Endothelial cell of umbilical vein (primary cell): ENCODE measurements around the gene FUBP3. TPM values are rescaled to one million over a fixed set of nuclear protein-coding genes. Genes with fewer than 3 reads are reported as not detected.

Experiments
- BruUV-seq: library from RNA; stranded (reverse); fragments of 400-500 nt; replicated peaks from 2 replicates; lab custom pipeline; 2021; lab: Mats Ljungman, UMichigan
- CTCF ChIA-PET: fragments of 300-600, 350-600 bp; sonication (Branson Sonifier 250); formaldehyde crosslinking; loops from one replicate; lab custom pipeline; 2021; ENCODE audit warnings: antibody characterized with exemption, inconsistent platforms; lab: Charles Lee
- POLR2A ChIA-PET: fragments of 300-600, 350-600 bp; sonication (Branson Sonifier 250); formaldehyde crosslinking; loops from one replicate; lab custom pipeline; 2021; ENCODE audit warnings: antibody characterized with exemption, inconsistent platforms; lab: Charles Lee
- DNase-seq: peaks from one replicate; pipeline ENCODE4 v3.0.0-alpha.2; 2011; ENCODE audit warnings: low read depth, low spot score
- FAIRE-seq: peaks from 2 replicates; lab custom pipeline; 2011; peaks lifted over from hg19 to GRCh38; lab: Jason Lieb, UNC
- H2AFZ ChIP-seq: 2 replicates; pipeline ENCODE4 v1.6.0; 2012; ENCODE audit warnings: low read depth, low read length, control low read depth, inconsistent platforms
- H3K27ac ChIP-seq: 2 replicates; pipeline ENCODE4 v1.5.1; 2011; ENCODE audit warnings: low read depth, mild to moderate bottlenecking, control low read depth, low read length, moderate library complexity; ENCODE audit not compliant: insufficient read depth
- H3K27me3 ChIP-seq, 2 experiments: 2 replicates each; pipeline versions ENCODE4 v1.6.0 to v1.6.1; 2011; ENCODE audit warnings: low read length in 2 of 2, mixed read lengths in 1 of 2; ENCODE audit not compliant: control insufficient read depth in 2 of 2, insufficient read depth in 2 of 2
- H3K36me3 ChIP-seq, 2 experiments: 2 replicates in 1 of 2; 3 replicates in 1 of 2; pipeline ENCODE4 v1.5.1; 2011; ENCODE audit warnings: low read length in 2 of 2, mild to moderate bottlenecking in 1 of 2, moderate library complexity in 1 of 2; ENCODE audit not compliant: control insufficient read depth in 2 of 2, insufficient read depth in 2 of 2; ENCODE audit errors: extremely low read depth in 1 of 2
- H3K4me1 ChIP-seq: 3 replicates; pipeline ENCODE4 v1.5.1; 2011; ENCODE audit warnings: mild to moderate bottlenecking, low read length; ENCODE audit not compliant: control insufficient read depth, insufficient read depth; ENCODE audit errors: extremely low read depth
- H3K4me2 ChIP-seq: 2 replicates; pipeline ENCODE4 v1.6.1; 2011; ENCODE audit warnings: low read length, control low read depth, mixed read lengths; ENCODE audit not compliant: insufficient read depth
- H3K4me3 ChIP-seq, 3 experiments: fragments of 200-600 bp in 1 of 3; sonication (generic), shearing (Covaris generic) in 1 of 3; replicated peaks in 1 of 3; 2 replicates each; pipeline ENCODE4 v1.5.1; 2011 to 2016; ENCODE audit warnings: control low read depth in 3 of 3, low read length in 3 of 3, mild to moderate bottlenecking in 2 of 3, inconsistent platforms in 1 of 3, low read depth in 1 of 3, moderate library complexity in 1 of 3; ENCODE audit not compliant: insufficient read depth in 1 of 3
- H3K79me2 ChIP-seq: 2 replicates; pipeline ENCODE4 v1.6.0; 2012; ENCODE audit warnings: low read length, inconsistent platforms; ENCODE audit not compliant: control insufficient read depth, insufficient read depth
- H3K9ac ChIP-seq: replicated peaks from 2 replicates; pipeline ENCODE3; 2011; ENCODE audit warnings: low read length, control low read depth; ENCODE audit not compliant: insufficient read depth; ENCODE audit errors: extremely low read depth
- H3K9me1 ChIP-seq: replicated peaks from 3 replicates; pipeline ENCODE4 v1.6.0; 2011; ENCODE audit warnings: mild to moderate bottlenecking, low read length; ENCODE audit not compliant: control insufficient read depth, insufficient read depth; ENCODE audit errors: extremely low read depth
- H3K9me3 ChIP-seq: replicated peaks from 2 replicates; pipeline ENCODE4 v1.5.1; 2012; ENCODE audit warnings: low read length, inconsistent platforms; ENCODE audit not compliant: control insufficient read depth, insufficient read depth
- H4K20me1 ChIP-seq: replicated peaks from 2 replicates; pipeline ENCODE3; 2011; ENCODE audit warnings: mild to moderate bottlenecking, low read length; ENCODE audit not compliant: control insufficient read depth, insufficient read depth; ENCODE audit errors: extremely low read depth
- CTCF ChIP-seq, 2 donors: IDR thresholded peaks; 1 replicate in 1 of 2; 2 replicates in 1 of 2; pipeline ENCODE4 v1.5.1; 2011; ENCODE audit warnings: low read length in 2 of 2, mild to moderate bottlenecking in 2 of 2, moderate library complexity in 2 of 2, control low read depth in 1 of 2, inconsistent platforms in 1 of 2, low read depth in 1 of 2; ENCODE audit not compliant: insufficient read depth in 1 of 2; ENCODE audit errors: extremely low read depth in 1 of 2
- EZH2 ChIP-seq: IDR thresholded peaks from 2 replicates; pipeline ENCODE4 v1.6.1; 2012; ENCODE audit warnings: borderline replicate concordance, low read depth, mild to moderate bottlenecking, moderate library complexity, low read length, inconsistent platforms; ENCODE audit not compliant: severe bottlenecking
- FOS ChIP-seq: IDR thresholded peaks from 2 replicates; pipeline ENCODE4 v1.6.1; 2011; ENCODE audit warnings: mild to moderate bottlenecking, low read length, moderate library complexity, borderline replicate concordance; ENCODE audit not compliant: insufficient read depth
- GATA2 ChIP-seq: IDR thresholded peaks from 2 replicates; pipeline ENCODE4 v1.7.0; 2011; ENCODE audit warnings: low read depth, mild to moderate bottlenecking, moderate library complexity, mixed read lengths, low read length; ENCODE audit not compliant: insufficient read length, insufficient read depth
- JUN ChIP-seq: IDR thresholded peaks from 2 replicates; pipeline ENCODE4 v1.6.1; 2011; ENCODE audit warnings: borderline replicate concordance, low read depth; ENCODE audit not compliant: insufficient read length, insufficient read depth
- MAX ChIP-seq: IDR thresholded peaks from 2 replicates; pipeline ENCODE4 v1.6.1; 2011; ENCODE audit not compliant: insufficient read depth, insufficient read length
- MYC ChIP-seq: IDR thresholded peaks from one replicate; pipeline ENCODE4 v1.6.1; 2011; ENCODE audit warnings: mild to moderate bottlenecking, low read depth, low read length
- POLR2A ChIP-seq: IDR thresholded peaks from 2 replicates; pipeline ENCODE4 v1.6.1; 2012; ENCODE audit warnings: low read depth, mild to moderate bottlenecking, control low read depth, low read length
- POLR2AphosphoS5 ChIP-seq: IDR thresholded peaks from 2 replicates; pipeline ENCODE4 v1.6.1; 2012; ENCODE audit warnings: low read depth, mild to moderate bottlenecking, control low read depth, low read length, moderate library complexity; ENCODE audit not compliant: insufficient read depth
- dilution Hi-C: fragments of 300-500 bp; cut with MboI; formaldehyde crosslinking; loops from one replicate; pipeline ENCODE4 v1.15.0; 2019; ENCODE audit warnings: low sequenced_read_pairs; ENCODE audit not compliant: extremely low pct_ligation_motif_present
- intact Hi-C: fragments of 100-400 bp; cut with micrococcal nuclease; formaldehyde crosslinking; loops from one replicate; pipeline ENCODE4 v1.10.0; 2022
- polyA plus RNA-seq, 4 experiments: library from polyadenylated mRNA; depleted of rRNA in 3 of 4; stranded (reverse) in 3 of 4; unstranded in 1 of 4; fragments of >200 nt; gene quantifications; 2 replicates each; pipeline versions ENCODE4 v1.2.1 to v1.2.3, GENCODE V29; 2011 to 2012; ENCODE audit warnings: missing spikeins in 1 of 4
- total RNA-seq: library from RNA; stranded (reverse); gene quantifications from 2 replicates; pipeline ENCODE4 v1.2.3, GENCODE V29; 2021

The FUBP3 gene
- total and polyA plus RNA-seq, 2 donors (not counting 3 experiments of a cell fraction or from before 2014, with no cell fraction given): 19.4 to 50.9 TPM

- DNase-seq (no peak), FAIRE-seq (no peak)
- H3K9me3 ChIP-seq: no peaks in the 10 kb centered on the region
- ChIA-PET CTCF (interaction anchor here (1.1 kb wide), 1 partner anchor 12 kb away, joined by 3 read pairs; no protein-coding TSS in a partner anchor), POLR2A (no interaction called here)
- H3K4me1 ChIP-seq: no peaks in the 10 kb centered on the region
- dilution Hi-C loops (no loop called here), intact Hi-C loops (no loop called here)
- H3K9me1 ChIP-seq: no peaks in the 10 kb centered on the region
- BruUV-seq: no TSS peak
- H3K27ac ChIP-seq: no peak overlapping the region
- no peak for TF ChIP-seq JUN
- no peak for TF ChIP-seq POLR2AphosphoS5
- TF ChIP-seq POLR2A: no peak
- no peak for TF ChIP-seq FOS
- no peak for TF ChIP-seq CTCF (IDR thresholded peaks at IDR 0.05; ENCODE audit: extremely low read depth in 1 of 2, insufficient read depth in 1 of 2, low read depth in 1 of 2, low read length in 2 of 2)
- no peak for TF ChIP-seq MYC
- TF ChIP-seq EZH2: no peak
- TF ChIP-seq MAX: no peak
- TF ChIP-seq GATA2: no peak
- H3K27me3 ChIP-seq: no peaks in the 10 kb centered on the region
- H3K4me3 ChIP-seq: no peak overlapping the region
- H4K20me1 ChIP-seq: no peaks in the 10 kb centered on the region
- H3K36me3 ChIP-seq: peaks cover 13 to 59% of the 10 kb centered on the region in 2 experiments
- no peak overlapping the region for H3K9ac ChIP-seq
- no peak overlapping the region for H3K4me2 ChIP-seq
- no peaks in the 10 kb centered on the region for H3K79me2 ChIP-seq
- H2AFZ ChIP-seq: no peak overlapping the region
These were observed 50.2 kb downstream of the FUBP3 start for GRCh38 chr9:130629443-130630070.
